ENCODE measurements around the gene C6orf15.

GRCh38 chr6:31130751-31131150 lies 18.4 kb upstream of the C6orf15 start:
- no peak for TF ChIP-seq CTCF (IDR thresholded peaks at IDR 0.05)
- TF ChIP-seq EZH2 (IDR thresholded peaks at IDR 0.05): no peak
- no peak for TF ChIP-seq EZH2phosphoT487 (IDR thresholded peaks at IDR 0.05)
